ENCODE data around the gene SEC22A.
A peak's percentile ranks its signal among the peaks of the same experiment; 100 is the strongest.

Gene SEC22A

DNA sequence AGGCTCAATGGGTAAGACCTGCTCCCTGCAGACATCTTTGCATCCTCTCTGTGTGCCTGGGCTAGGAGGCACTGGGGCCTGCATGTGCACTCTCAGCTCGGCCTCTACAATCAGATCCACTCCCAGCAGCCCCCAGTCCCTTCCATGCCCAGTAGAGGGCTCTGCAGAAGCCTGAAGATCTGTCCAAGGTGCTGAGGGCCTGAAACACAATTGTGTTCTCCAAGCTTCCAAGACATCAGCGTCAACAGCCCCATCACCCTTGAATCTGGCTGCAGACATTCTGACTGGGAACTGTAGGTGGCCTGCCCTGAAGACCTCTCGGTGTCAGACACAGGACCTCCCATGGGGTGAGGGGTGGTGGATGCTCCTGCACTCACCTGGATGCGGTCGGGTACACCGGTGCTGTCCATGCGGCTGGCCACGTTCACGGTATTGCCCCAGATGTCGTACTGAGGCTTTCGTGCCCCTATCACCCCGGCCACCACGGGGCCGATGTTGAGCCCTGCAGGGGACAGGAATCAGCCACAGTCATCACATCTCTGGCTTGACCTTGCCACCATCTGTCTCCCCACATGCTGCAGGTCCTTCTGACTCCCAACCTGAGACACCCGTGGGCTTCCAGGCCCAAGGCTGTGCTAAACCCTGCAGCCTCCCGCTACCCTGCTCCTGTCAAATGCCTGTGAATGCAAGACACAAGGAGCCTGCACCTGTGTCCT lies 84.7 kb downstream of the SEC22A start:
- WGBS (ENCODE audit: insufficient coverage, insufficient read length) = no CpG with 5 or more reads among the region's 16 CpGs
- no peak overlapping the region for H3K27ac ChIP-seq (ENCODE audit: low read length)
- no peak overlapping the region for H3K4me3 ChIP-seq (ENCODE audit: low read length)
- H3K9me3 ChIP-seq (ENCODE audit: control insufficient read depth, insufficient read depth, low read length) = no peaks in the 10 kb centered on the region
- H3K36me3 ChIP-seq (ENCODE audit: control insufficient read depth, insufficient read depth, low read length) = peaks cover 32% of the 10 kb centered on the region
- no peaks in the 10 kb centered on the region for H3K4me1 ChIP-seq (ENCODE audit: control insufficient read depth, insufficient read depth, low read length)
- DNase-seq (ENCODE audit: low read depth, low spot score) = peak; percentile 50
- H3K27me3 ChIP-seq (ENCODE audit: control insufficient read depth, insufficient read depth, low read length) = no peaks in the 10 kb centered on the region

DNA sequence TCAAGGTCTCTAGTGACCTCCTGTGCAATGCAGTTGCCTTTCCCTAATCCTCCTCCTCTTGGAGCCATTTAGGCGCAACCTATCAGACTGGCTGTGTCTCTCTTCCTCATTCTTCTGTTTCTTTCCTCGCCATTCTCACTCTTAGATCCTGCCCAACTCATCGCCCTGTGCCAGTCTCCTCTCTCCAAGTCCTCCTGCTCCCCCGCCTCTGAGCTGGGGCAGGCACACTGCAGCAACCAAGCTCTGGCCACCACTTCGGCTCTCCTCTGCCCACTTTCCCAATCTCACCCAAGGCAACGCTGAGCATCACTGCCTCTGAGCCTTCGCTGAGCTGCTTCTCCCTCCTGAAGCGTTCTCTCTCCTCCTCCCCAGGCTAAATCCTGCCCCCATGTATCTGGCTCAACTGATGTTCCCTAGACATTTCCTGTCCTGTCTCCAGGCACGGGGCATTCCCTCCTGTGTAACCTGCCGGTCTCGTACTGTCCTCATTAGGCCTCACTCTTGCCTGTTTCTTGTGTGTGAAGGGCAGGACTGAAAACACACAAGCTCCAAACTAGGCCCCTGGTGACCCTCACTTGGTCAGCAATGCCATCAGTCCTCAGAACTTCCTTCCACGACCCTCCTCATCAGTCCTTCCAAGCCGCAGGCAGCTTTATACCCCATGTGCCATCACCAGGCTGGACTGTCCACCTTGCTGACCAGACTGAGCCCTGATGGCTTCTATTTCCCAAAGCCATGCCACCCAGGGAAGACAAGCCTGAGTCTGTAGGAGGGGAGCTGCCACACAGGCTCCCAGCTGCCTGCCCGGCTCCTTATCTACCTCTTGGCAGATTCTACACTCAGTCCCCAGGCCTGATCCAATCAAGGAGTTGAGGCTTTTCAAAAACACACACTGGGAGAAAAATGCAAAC lies 85.6 kb downstream of the SEC22A start:
- H3K27me3 ChIP-seq (ENCODE audit: control insufficient read depth, insufficient read depth, low read length) = no peaks in the 10 kb centered on the region
- H3K4me1 ChIP-seq (ENCODE audit: control insufficient read depth, insufficient read depth, low read length) = no peaks in the 10 kb centered on the region
- no peak for DNase-seq (ENCODE audit: low read depth, low spot score)
- H3K36me3 ChIP-seq (ENCODE audit: control insufficient read depth, insufficient read depth, low read length) = peaks cover 32% of the 10 kb centered on the region
- no CpG with 5 or more reads among the region's 14 CpGs for WGBS (ENCODE audit: insufficient coverage, insufficient read length)
- no peak overlapping the region for H3K4me3 ChIP-seq (ENCODE audit: low read length)
- no peak overlapping the region for H3K27ac ChIP-seq (ENCODE audit: low read length)
- H3K9me3 ChIP-seq (ENCODE audit: control insufficient read depth, insufficient read depth, low read length) = no peaks in the 10 kb centered on the region

GRCh38 chr3:123287962-123288302 lies 86.2 kb downstream of the SEC22A start:
- H3K27me3 ChIP-seq (ENCODE audit: control insufficient read depth, insufficient read depth, low read length) = no peaks in the 10 kb centered on the region
- no peaks in the 10 kb centered on the region for H3K9me3 ChIP-seq (ENCODE audit: control insufficient read depth, insufficient read depth, low read length)
- no peak for DNase-seq (ENCODE audit: low read depth, low spot score)
- WGBS (ENCODE audit: insufficient coverage, insufficient read length) = 100% methylated on average over 1 of the region's 6 CpGs
- no peak overlapping the region for H3K4me3 ChIP-seq (ENCODE audit: low read length)
- peaks cover 32% of the 10 kb centered on the region for H3K36me3 ChIP-seq (ENCODE audit: control insufficient read depth, insufficient read depth, low read length)
- no peak overlapping the region for H3K27ac ChIP-seq (ENCODE audit: low read length)
- H3K4me1 ChIP-seq (ENCODE audit: control insufficient read depth, insufficient read depth, low read length) = no peaks in the 10 kb centered on the region

DNA sequence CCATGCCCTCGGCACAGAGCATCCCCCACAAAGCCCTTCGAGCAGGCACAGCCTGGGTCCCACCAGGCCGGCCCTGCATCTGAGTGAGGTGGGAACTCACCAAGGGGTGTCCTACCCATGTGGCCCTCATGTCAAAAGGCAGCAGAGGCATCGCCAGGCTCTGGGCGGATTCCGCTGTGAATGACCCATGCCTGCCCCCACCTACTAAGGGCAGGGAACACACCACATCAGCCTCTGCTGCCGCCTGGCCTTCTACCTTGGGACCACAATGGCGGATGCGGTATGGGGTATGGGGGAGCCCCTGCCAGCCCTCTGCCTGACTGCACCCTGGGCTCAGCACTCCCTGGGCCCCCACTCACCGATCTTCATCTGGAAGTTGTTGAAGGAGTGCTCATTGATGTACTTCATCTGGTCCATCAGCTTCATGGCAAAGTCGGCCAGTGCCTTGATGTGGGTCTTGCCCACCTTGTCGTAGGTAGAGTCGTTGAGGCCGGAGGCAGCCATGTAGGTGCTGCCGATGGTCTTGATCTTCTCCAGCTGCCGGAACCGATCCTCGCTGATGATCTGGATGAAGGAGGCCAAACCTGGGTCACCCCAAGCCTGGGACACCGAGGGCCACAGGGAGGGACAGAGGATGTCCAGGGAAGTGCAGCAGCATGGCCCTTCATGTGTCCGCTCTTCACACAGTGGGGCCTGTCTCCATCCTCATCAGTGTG lies 87.8 kb downstream of the SEC22A start:
- no peaks in the 10 kb centered on the region for H3K9me3 ChIP-seq (ENCODE audit: control insufficient read depth, insufficient read depth, low read length)
- WGBS (ENCODE audit: insufficient coverage, insufficient read length) = no CpG with 5 or more reads among the region's 20 CpGs
- no peaks in the 10 kb centered on the region for H3K4me1 ChIP-seq (ENCODE audit: control insufficient read depth, insufficient read depth, low read length)
- no peaks in the 10 kb centered on the region for H3K27me3 ChIP-seq (ENCODE audit: control insufficient read depth, insufficient read depth, low read length)
- no peak overlapping the region for H3K4me3 ChIP-seq (ENCODE audit: low read length)
- no peak for DNase-seq (ENCODE audit: low read depth, low spot score)
- H3K27ac ChIP-seq (ENCODE audit: low read length) = no peak overlapping the region
- H3K36me3 ChIP-seq (ENCODE audit: control insufficient read depth, insufficient read depth, low read length) = peaks cover 26% of the 10 kb centered on the region

DNA sequence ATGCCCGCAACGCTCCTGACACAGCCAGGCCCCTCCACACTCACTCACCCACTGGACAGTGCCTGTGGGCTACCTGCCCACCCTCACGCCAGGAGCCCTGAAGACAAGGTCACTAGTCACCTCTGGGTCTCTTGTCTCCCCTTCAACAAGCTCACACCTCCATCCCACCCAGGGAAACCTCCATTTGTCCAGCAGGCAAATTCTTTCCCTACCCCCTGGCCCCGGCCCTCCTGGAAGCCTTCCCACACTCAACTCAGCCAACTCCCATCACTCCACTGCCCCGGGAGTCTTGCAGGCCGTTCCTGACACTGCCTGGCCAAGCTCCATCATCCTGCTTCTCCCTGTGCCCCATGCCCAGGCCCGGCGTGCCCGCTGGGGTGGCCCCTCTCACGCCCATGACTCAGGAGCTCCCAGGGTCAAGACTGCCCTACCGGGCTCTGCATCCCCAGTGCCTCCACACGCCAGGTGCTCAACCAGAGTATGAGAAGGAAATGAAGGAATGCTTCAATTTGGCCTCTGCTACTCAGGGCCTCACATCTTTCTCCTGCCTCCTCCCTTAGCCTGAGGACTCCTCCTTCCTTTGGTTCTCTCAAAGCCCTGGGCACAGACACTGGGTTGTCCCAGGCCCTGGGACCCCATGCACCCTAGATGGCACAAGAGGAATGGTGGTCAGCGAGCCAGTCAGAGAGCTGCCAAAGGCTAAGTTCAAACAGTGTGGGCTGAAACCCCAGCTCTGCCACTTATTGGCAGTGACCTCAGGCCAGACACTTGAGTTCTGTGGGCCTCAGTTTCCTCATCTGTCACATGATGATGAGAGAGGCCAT lies 88.6 kb downstream of the SEC22A start:
- no peak for DNase-seq (ENCODE audit: low read depth, low spot score)
- no peak overlapping the region for H3K4me3 ChIP-seq (ENCODE audit: low read length)
- H3K27me3 ChIP-seq (ENCODE audit: control insufficient read depth, insufficient read depth, low read length) = no peaks in the 10 kb centered on the region
- H3K4me1 ChIP-seq (ENCODE audit: control insufficient read depth, insufficient read depth, low read length) = no peaks in the 10 kb centered on the region
- H3K9me3 ChIP-seq (ENCODE audit: control insufficient read depth, insufficient read depth, low read length) = no peaks in the 10 kb centered on the region
- WGBS (ENCODE audit: insufficient coverage, insufficient read length) = no CpG with 5 or more reads among the region's 13 CpGs
- H3K36me3 ChIP-seq (ENCODE audit: control insufficient read depth, insufficient read depth, low read length) = peaks cover 20% of the 10 kb centered on the region
- no peak overlapping the region for H3K27ac ChIP-seq (ENCODE audit: low read length)

DNA sequence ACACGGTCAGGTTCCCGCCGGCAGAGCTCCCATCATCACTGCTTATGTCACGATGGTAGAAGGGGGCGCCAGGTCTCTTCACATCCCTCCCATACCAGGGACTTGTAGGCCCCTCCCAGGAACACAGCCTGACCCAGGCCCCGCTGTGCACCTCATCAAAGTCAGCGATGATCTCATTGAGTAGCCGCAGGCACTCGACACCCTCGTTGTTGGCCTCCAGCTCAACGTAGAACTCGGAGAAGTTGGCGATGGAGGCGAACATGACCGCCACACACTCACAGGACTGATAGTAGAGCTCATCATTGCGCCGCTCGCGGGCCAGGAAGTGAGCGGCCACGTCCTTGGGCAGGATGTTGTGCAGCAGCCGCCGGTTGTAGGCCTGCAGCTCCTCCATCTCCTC lies 89.2 kb downstream of the SEC22A start:
- WGBS (ENCODE audit: insufficient coverage, insufficient read length) = no CpG with 5 or more reads among the region's 23 CpGs

GRCh38 chr3:123291404-123291803 lies 89.7 kb downstream of the SEC22A start:
- Histone ChIP-seq H3K4me1 (ENCODE audit: control insufficient read depth, insufficient read depth, low read length) (no peaks in the 10 kb centered on the region), H3K36me3 (ENCODE audit: control insufficient read depth, insufficient read depth, low read length) (peaks cover 16% of the 10 kb centered on the region), H3K9me3 (ENCODE audit: control insufficient read depth, insufficient read depth, low read length) (no peaks in the 10 kb centered on the region), H3K27ac (ENCODE audit: low read length) (no peak overlapping the region), H3K4me3 (ENCODE audit: low read length) (no peak overlapping the region), H3K27me3 (ENCODE audit: control insufficient read depth, insufficient read depth, low read length) (no peaks in the 10 kb centered on the region)
- no peak for DNase-seq (ENCODE audit: low read depth, low spot score)
- WGBS (ENCODE audit: insufficient coverage, insufficient read length) = no CpG with 5 or more reads among the region's 7 CpGs

More for the DNA sequence above, 89.2 kb downstream of the SEC22A start:
- Histone ChIP-seq H3K36me3 (ENCODE audit: control insufficient read depth, insufficient read depth, low read length) (peaks cover 16% of the 10 kb centered on the region), H3K27me3 (ENCODE audit: control insufficient read depth, insufficient read depth, low read length) (no peaks in the 10 kb centered on the region), H3K4me1 (ENCODE audit: control insufficient read depth, insufficient read depth, low read length) (no peaks in the 10 kb centered on the region), H3K9me3 (ENCODE audit: control insufficient read depth, insufficient read depth, low read length) (no peaks in the 10 kb centered on the region), H3K4me3 (ENCODE audit: low read length) (no peak overlapping the region), H3K27ac (ENCODE audit: low read length) (no peak overlapping the region)
- no peak for DNase-seq (ENCODE audit: low read depth, low spot score)

DNA sequence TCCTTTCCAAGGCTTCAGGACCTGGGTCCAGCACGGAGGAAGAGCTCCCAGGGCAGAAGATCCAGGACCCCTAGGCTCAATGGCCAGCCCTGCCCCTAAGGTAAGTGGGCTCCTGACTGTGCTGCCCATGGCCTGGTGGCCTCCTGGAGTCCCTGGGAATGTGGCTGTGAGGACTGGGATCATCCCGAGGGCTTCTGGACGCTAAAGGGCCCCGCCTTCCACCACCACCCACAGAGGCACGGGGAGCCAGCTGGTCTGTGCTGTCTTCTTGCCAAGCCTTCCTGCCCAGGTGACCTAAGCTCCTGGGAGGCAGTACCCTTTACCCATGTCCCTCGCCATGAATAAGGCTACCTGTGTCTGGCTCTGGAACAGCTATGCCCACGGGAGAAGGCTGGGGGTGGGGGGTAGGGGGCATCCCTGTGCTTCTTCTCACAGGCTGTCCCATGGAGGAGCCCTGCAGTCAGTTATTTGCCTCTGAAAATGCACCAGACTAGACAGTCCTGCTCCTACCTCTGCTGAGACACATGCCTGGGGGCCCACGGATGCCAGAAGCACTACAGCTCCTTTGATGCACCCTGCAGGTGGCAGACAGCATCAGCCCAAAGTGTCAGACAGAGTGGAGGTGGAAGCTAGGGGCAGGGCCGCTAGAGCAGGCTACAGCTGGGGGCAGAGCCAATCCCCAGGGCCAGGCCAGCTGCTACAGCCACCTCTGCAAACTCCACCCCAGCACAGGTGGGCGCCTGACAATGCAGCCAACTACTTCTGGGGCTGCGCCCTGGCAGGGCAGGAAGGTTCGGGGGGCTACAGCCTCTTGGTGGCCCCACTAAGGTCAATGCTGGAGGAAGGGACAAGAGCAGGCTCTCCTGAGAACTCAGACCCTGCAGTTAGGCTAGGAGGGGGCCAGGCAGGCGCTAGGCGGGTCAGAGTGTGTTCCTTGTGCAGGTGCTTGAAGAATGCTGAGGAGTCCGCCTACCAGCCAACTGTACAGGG lies 90.9 kb downstream of the SEC22A start:
- H3K4me1 ChIP-seq (ENCODE audit: control insufficient read depth, insufficient read depth, low read length) = no peaks in the 10 kb centered on the region
- H3K36me3 ChIP-seq (ENCODE audit: control insufficient read depth, insufficient read depth, low read length) = peaks cover 12% of the 10 kb centered on the region
- H3K27me3 ChIP-seq (ENCODE audit: control insufficient read depth, insufficient read depth, low read length) = no peaks in the 10 kb centered on the region
- H3K4me3 ChIP-seq (ENCODE audit: low read length) = no peak overlapping the region
- H3K9me3 ChIP-seq (ENCODE audit: control insufficient read depth, insufficient read depth, low read length) = no peaks in the 10 kb centered on the region
- no CpG with 5 or more reads among the region's 15 CpGs for WGBS (ENCODE audit: insufficient coverage, insufficient read length)
- no peak for DNase-seq (ENCODE audit: low read depth, low spot score)
- H3K27ac ChIP-seq (ENCODE audit: low read length) = no peak overlapping the region

- Histone ChIP-seq H3K4me3 (ENCODE audit: low read length) (no peak overlapping the region), H3K36me3 (ENCODE audit: control insufficient read depth, insufficient read depth, low read length) (peaks cover 11% of the 10 kb centered on the region), H3K4me1 (ENCODE audit: control insufficient read depth, insufficient read depth, low read length) (no peaks in the 10 kb centered on the region), H3K27me3 (ENCODE audit: control insufficient read depth, insufficient read depth, low read length) (no peaks in the 10 kb centered on the region), H3K9me3 (ENCODE audit: control insufficient read depth, insufficient read depth, low read length) (no peaks in the 10 kb centered on the region), H3K27ac (ENCODE audit: low read length) (no peak overlapping the region)
- WGBS (ENCODE audit: insufficient coverage, insufficient read length) = no CpG with 5 or more reads among the region's 13 CpGs
- no peak for DNase-seq (ENCODE audit: low read depth, low spot score)
These were observed 92.7 kb downstream of the SEC22A start for GRCh38 chr3:123294296-123294938.

Measured in iPS DF 6.9 (cell line).